PC-3 (cell line): ENCODE measurements around the gene CFAP141. TPM values are rescaled to one million over a fixed set of nuclear protein-coding genes. Genes with fewer than 3 reads are reported as not detected.
"Not testable (repeated sequence)": the region's sequence is repeated elsewhere in the genome, so short reads cannot be mapped to it uniquely, and the experiment has no call there.

ENCODE experiments used
- ATAC-seq: fragments of 200-7000 bp; cut with Tn5 transposase; 2 replicates; pipeline ENCODE4 v1.9.1; 2020; ENCODE audit warnings: mild to moderate bottlenecking, moderate library complexity
- BruUV-seq: library from RNA; stranded (reverse); fragments of 400-500 nt; replicated peaks from 2 replicates; lab custom pipeline; 2021; lab: Mats Ljungman, UMichigan
- CTCF ChIA-PET: fragments of 300-600 bp; sonication (Branson Sonifier 250); formaldehyde crosslinking; loops from one replicate; lab custom pipeline; 2022; ENCODE audit warnings: antibody characterized with exemption; lab: Charles Lee
- POLR2A ChIA-PET: fragments of 300-600 bp; sonication (Branson Sonifier 250); formaldehyde crosslinking; loops from one replicate; lab custom pipeline; 2022; ENCODE audit warnings: antibody characterized with exemption; ENCODE audit not compliant: unreplicated experiment; lab: Charles Lee
- DNase-seq: peaks from one replicate; pipeline ENCODE4 v3.0.0-alpha.2; 2015
- H2AFZ ChIP-seq: fragments of 300-600 bp; sonication (generic); 2 replicates; pipeline ENCODE4 v1.6.0; 2016; ENCODE audit warnings: antibody characterized with exemption, low read length
- H3F3A ChIP-seq: fragments of 300-600 bp; sonication (generic); one replicate; pipeline ENCODE4 v1.6.0; 2017; ENCODE audit warnings: antibody characterized with exemption, low read length, control low read depth, mild to moderate bottlenecking; ENCODE audit not compliant: unreplicated experiment
- H3K27ac ChIP-seq: fragments of 300-600 bp; sonication (generic); 2 replicates; pipeline ENCODE4 v1.5.1; 2016; ENCODE audit warnings: mild to moderate bottlenecking, low read length
- H3K27me3 ChIP-seq: fragments of 300-600 bp; sonication (generic); 2 replicates; pipeline ENCODE4 v1.6.1; 2016; ENCODE audit warnings: low read length, mixed read lengths
- H3K36me3 ChIP-seq: fragments of 300-600 bp; sonication (generic); 2 replicates; pipeline ENCODE4 v1.6.1; 2016; ENCODE audit warnings: low read depth, mixed run types, low read length, mixed read lengths
- H3K4me1 ChIP-seq: fragments of 300-600 bp; sonication (generic); 2 replicates; pipeline ENCODE4 v1.5.1; 2016; ENCODE audit warnings: low read length; ENCODE audit not compliant: insufficient read depth
- H3K4me2 ChIP-seq: fragments of 300-600 bp; sonication (generic); 2 replicates; pipeline ENCODE4 v1.6.0; 2016; ENCODE audit warnings: low read length
- H3K4me3 ChIP-seq: fragments of 300-600 bp; sonication (generic); 2 replicates; pipeline ENCODE4 v1.5.1; 2016; ENCODE audit warnings: mild to moderate bottlenecking, low read length, mixed read lengths
- H3K79me2 ChIP-seq: fragments of 300-600 bp; sonication (generic); 2 replicates; pipeline ENCODE4 v1.6.1; 2017; ENCODE audit warnings: low read length, mixed read lengths
- H3K9ac ChIP-seq: fragments of 300-600 bp; sonication (generic); 2 replicates; pipeline ENCODE4 v1.6.0; 2016; ENCODE audit warnings: mild to moderate bottlenecking, low read length
- H3K9me2 ChIP-seq: fragments of 300-600 bp; sonication (generic); replicated peaks from 2 replicates; pipeline ENCODE4 v1.6.1; 2016; ENCODE audit warnings: mixed run types, low read length, mixed read lengths
- H3K9me3 ChIP-seq: fragments of 300-600 bp; sonication (generic); 2 replicates; pipeline ENCODE4 v1.6.1; 2016; ENCODE audit warnings: low read length, mixed read lengths
- H4K20me1 ChIP-seq: fragments of 300-600 bp; sonication (generic); 2 replicates; pipeline ENCODE4 v1.6.1; 2016; ENCODE audit warnings: low read length, mixed read lengths
- CTCF ChIP-seq: fragments of 300-600 bp; sonication (generic); conservative IDR thresholded peaks from 2 replicates; pipeline ENCODE4 v1.5.1; 2017; ENCODE audit warnings: antibody characterized with exemption, low read depth, mild to moderate bottlenecking, low read length
- EZH2 ChIP-seq: fragments of 300-600 bp; sonication (generic); IDR thresholded peaks from one replicate; pipeline ENCODE4 v1.6.1; 2017; ENCODE audit warnings: antibody characterized with exemption, mild to moderate bottlenecking, low read length; ENCODE audit not compliant: unreplicated experiment
- EZH2phosphoT487 ChIP-seq: fragments of 300-600 bp; sonication (generic); IDR thresholded peaks from 2 replicates; pipeline ENCODE4 v1.6.1; 2018; ENCODE audit warnings: mild to moderate bottlenecking, antibody characterized with exemption, low read length, borderline replicate concordance
- intact Hi-C: fragments of 100-400 bp; cut with micrococcal nuclease; formaldehyde crosslinking; loops from 2 replicates; pipeline ENCODE4 v1.9.0; 2023
- total RNA-seq: library from RNA; depleted of rRNA; stranded (reverse); fragments of >200 nt; gene quantifications from 2 replicates; pipeline ENCODE4 v1.2.3, GENCODE V29; 2014

CFAP141 gene
- total RNA-seq, 1 experiment from 2014 or later, result not detected

- H3K4me3 ChIP-seq, result no peak overlapping the region
- H3K79me2 ChIP-seq, result peaks cover 32% of the 10 kb centered on the region
- no peak for DNase-seq
- peaks cover 80% of the 10 kb centered on the region for H3K36me3 ChIP-seq
- no peak overlapping the region for H3K27ac ChIP-seq
- H3K9me2 ChIP-seq, result no peaks in the 10 kb centered on the region
- no peaks in the 10 kb centered on the region for H3K27me3 ChIP-seq
- intact Hi-C loops, result no loop called here
- CTCF ChIA-PET, result no interaction called here
- H3K4me2 ChIP-seq, result no peak overlapping the region
- no peaks in the 10 kb centered on the region for H3K9me3 ChIP-seq
- 0 out of 2 replicates have a peak, but pooled peaks cover 4% of the 10 kb centered on the region for H4K20me1 ChIP-seq
- no peaks in the 10 kb centered on the region for H3F3A ChIP-seq
- POLR2A ChIA-PET, result no interaction called here
- H2AFZ ChIP-seq, result no peak overlapping the region
- no peak for ATAC-seq
- TF ChIP-seq EZH2phosphoT487, result no peak
- TF ChIP-seq CTCF, result no peak
- no peak for TF ChIP-seq EZH2
- no peak overlapping the region for H3K9ac ChIP-seq
- H3K4me1 ChIP-seq, result no peaks in the 10 kb centered on the region
- no TSS peak for BruUV-seq
Observed at GRCh38 chr1:154236855-154237254, 30.7 kb upstream of the CFAP141 start.

DNA sequence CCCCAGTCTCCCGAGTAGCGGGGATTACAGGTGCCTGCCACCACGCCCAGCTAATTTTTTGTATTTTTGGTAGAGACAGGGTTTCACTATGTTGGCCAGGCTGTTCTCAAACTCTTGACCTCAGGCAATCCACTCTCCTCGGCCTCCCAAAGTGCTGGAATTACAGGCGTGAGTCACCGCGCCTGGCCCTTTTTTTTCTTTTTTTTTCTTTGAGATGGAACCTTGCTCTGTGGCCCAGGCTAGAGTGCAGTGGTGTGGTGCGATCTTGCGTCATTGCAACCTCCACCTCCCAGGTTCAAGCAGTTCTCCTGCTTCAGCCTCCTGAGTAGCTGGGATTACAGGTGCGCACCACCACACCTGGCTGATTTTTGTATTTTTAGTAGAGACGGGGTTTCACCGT lies 27.0 kb upstream of the CFAP141 start:
- CTCF ChIA-PET, H3K27ac ChIP-seq, H3K4me1 ChIP-seq, ATAC-seq, BruUV-seq, H4K20me1 ChIP-seq, H3K9ac ChIP-seq, intact Hi-C loops, H3F3A ChIP-seq, H3K27me3 ChIP-seq, POLR2A ChIA-PET, DNase-seq, H3K9me2 ChIP-seq, H2AFZ ChIP-seq, H3K4me2 ChIP-seq, H3K9me3 ChIP-seq, H3K4me3 ChIP-seq: not testable (repeated sequence)
- H3K79me2 ChIP-seq, result peaks cover 28% of the 10 kb centered on the region
- peaks cover 82% of the 10 kb centered on the region for H3K36me3 ChIP-seq

DNA sequence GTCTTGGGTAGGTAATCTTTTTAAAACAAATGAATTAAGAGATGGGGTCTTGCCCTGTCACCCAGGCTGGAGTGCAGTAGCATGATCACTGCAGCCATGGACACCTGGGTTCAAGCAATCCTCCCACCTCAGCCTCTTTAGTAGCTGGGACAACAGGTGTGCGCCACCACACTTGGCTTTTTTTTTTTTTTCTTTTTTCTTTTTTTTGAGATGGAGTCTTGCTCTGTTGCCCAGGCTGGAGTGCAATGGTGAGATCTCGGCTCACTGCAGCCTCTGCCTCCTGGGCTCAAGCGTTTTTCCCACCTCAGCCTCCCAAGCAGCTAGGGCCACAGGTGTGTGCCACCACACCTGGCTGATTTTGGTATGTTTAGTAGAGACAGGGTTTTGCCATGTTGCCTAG lies 25.0 kb upstream of the CFAP141 start:
- DNase-seq, ATAC-seq, H4K20me1 ChIP-seq, BruUV-seq, POLR2A ChIA-PET, H3K4me2 ChIP-seq, H3K4me3 ChIP-seq, H3K9ac ChIP-seq, H2AFZ ChIP-seq, CTCF ChIA-PET, H3K9me3 ChIP-seq, H3K27ac ChIP-seq, H3F3A ChIP-seq, intact Hi-C loops, H3K9me2 ChIP-seq, H3K4me1 ChIP-seq, H3K27me3 ChIP-seq: not testable (repeated sequence)
- Histone ChIP-seq H3K79me2 (peaks cover 31% of the 10 kb centered on the region), H3K36me3 (peaks cover 78% of the 10 kb centered on the region)

DNA sequence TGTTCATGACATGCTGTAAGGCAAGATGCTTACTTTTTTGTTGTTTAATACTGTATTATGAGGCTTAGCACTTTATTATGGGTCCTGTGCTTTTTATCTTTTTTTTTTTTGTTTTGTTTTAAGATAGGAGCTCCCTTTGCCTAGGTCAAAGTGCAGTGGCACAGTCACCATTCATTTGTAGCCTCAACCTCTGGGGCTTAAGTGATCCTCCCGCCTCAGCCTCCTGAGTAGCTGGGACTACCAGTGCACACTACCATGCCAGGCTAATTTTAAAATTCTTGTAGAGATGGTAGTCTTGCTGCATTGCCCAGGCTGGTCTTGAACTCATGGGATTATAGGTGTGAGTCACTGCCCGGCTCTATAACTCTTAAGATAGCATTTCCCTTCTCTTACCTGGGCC lies 19.2 kb upstream of the CFAP141 start:
- intact Hi-C loops, result no loop called here
- Histone ChIP-seq H3K9me3 (no peaks in the 10 kb centered on the region), H3K27me3 (no peaks in the 10 kb centered on the region), H3K9me2 (no peaks in the 10 kb centered on the region), H2AFZ (no peak overlapping the region), H3K4me2 (no peak overlapping the region), H3F3A (no peaks in the 10 kb centered on the region), H3K4me3 (no peak overlapping the region), H4K20me1 (peaks cover 42% of the 10 kb centered on the region), H3K4me1 (peaks cover 23% of the 10 kb centered on the region), H3K27ac (no peak overlapping the region), H3K36me3 (peaks cover 48% of the 10 kb centered on the region), H3K9ac (no peak overlapping the region), H3K79me2 (peaks cover 71% of the 10 kb centered on the region)
- no TSS peak for BruUV-seq
- ATAC-seq (no peak), DNase-seq (no peak)
- ChIA-PET CTCF (no interaction called here), POLR2A (no interaction called here)
- TF ChIP-seq EZH2phosphoT487 (no peak), EZH2 (no peak), CTCF (no peak)
